HG02623 (cell line): ENCODE results near the gene APOD.
"Not testable (repeated sequence)": the region's sequence is repeated elsewhere in the genome, so short reads cannot be mapped to it uniquely, and the experiment has no call there.

Experiments used
- ATAC-seq: cut with Tn5 transposase; IDR thresholded peaks from one replicate; pipeline ENCODE4 v1.9.1; 2021; ENCODE audit warnings: moderate library complexity; ENCODE audit not compliant: unreplicated experiment

Gene APOD

DNA sequence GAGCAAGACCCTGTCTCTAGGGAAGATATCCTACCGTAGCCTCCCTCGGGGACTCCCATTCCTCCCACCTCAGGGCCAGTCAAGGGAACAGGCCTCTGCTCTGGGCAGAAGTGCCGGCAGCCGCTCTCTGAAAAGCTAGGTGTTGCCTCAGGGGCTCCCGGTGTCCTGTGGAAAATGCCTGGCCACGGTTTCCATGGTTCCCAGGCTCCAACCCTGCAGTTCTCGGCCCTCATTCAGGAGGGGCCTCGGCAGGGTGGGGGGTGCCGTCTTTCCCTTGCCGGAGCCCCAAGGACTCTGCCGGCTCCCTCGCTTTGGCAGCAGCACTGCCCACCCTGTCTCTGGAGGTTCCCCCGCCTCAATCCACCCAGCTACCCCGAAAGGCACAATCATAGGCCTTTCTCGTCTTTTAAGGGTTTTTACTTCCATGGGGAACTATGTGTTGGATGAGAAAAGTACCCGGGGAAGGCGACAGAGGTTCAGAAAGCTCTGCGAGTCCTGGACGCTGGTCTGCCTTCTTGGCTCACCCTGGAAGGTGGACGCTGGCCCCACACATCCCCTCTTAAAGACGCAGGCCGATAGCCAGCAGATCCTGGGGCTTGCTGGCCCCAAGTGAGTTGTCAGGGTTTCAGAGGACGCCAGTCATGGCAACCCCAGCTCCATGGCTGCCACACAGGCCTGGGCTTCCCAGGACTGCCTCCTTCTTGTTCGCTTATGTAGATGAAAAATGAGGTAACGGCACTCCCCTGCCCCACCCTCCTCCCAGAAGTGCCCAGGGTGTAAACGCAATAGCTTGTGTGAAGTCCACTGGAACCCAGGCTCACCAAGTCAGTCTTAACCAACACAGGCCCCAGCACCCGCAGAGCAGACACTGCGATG lies 34.3 kb upstream of the APOD start:
- not testable (repeated sequence) for ATAC-seq

GRCh38 chr3:195617134-195617533 lies 33.4 kb upstream of the APOD start:
- ATAC-seq = not testable (repeated sequence)

DNA sequence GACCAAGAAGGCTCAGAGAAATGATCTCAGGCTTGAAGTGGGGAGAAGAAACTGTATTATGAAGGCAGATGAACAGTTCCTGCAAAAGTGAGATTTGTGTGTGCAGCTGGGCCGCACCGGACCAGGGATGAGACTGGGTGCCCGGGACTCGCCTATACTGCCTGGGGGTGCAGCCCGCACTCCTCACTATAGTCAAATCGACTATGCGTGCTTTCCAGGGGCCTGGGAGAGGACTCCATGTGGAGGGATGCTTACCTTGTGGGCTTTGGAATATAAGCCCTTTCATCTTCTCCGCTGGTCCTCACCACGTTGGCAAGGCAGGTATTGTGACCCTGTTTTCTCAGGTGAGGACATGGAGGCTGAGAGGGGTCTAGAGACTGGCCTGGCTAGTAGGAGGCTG lies 32.9 kb upstream of the APOD start:
- no peak for ATAC-seq

GRCh38 chr3:195615952-195616537 lies 32.3 kb upstream of the APOD start:
- not testable (repeated sequence) for ATAC-seq

DNA sequence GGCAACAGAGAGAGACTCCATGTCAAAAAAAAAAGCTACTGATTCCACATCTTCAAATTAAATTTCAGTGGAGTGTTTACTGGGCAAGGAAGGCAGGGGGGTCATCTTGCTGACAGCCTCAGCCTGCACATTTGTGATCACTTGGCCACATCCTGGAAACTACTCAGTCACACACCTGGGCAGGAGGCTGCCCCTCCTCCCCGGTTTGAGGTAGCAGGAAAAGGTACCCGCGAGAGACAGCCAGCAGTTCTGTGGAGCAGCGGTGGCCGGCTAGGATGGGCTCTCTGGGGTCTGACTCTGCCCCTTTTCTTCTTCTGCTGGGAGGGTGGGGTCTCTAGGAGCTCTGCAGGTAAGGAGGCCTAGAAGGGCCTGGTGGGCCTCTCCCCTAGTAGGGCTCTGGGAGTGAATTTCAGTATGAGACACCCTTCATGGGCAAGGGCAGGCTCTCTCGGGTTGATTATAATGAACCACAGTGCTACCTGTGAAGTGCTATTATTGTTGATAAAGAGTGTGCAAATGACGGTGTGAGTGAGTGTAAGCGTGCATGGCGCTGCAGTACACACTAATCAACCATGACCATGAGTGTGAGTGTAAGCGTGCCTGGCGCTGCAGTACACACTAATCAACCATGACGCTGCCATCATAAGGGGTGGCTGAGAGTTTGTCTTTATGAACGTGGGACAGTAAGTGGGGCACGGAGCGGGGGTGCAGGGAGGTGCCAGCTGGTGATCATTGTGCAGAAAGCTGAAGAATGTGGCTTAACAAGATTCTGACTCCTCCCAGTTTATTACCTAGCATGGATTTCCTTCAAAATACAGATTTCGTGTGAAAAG lies 31.1 kb upstream of the APOD start:
- not testable (repeated sequence) for ATAC-seq

- no peak for ATAC-seq
Observed at GRCh38 chr3:195613468-195614069, 29.8 kb upstream of the APOD start.

- ATAC-seq = no peak
Observed at GRCh38 chr3:195612075-195612800, 28.5 kb upstream of the APOD start.

DNA sequence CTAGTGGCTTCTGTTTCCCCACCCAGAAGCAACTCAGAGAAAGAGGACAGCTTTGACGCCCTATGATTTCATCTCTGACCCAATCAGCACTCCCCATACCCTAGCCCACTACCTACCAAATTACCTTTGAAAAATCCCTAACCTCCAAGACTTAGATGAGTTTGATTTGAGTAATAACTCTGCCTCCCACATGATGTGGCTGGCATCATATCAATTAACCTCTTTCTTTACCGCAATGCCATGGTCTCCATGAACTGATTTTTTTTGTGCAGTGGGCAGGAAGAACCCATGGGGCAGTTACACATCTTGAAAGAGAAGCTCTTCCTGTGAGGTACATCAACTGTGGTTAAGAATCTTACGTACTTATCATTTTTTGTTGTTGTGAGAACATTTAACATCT lies 25.5 kb upstream of the APOD start:
- no peak for ATAC-seq

DNA sequence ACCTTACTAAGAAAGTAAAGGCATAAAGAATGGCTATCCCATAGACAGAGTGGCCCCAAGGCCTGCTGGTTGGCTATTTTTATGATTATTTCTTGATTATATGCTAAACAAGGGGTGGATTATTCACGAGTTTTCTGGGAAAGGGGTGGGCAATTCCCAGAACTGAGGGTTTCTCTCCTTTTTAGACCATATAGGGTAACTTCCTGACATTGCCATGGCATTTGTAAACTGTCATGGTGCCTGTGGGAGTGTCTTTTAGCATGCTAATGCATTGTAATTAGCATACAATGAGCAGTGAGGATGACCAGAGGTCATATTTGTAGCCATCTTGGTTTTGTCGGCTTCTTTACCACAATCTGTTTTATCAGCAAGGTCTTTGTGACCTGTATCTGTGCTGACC lies 18.0 kb upstream of the APOD start:
- ATAC-seq = not testable (repeated sequence)

- ATAC-seq = no peak
Observed at GRCh38 chr3:195601382-195601781, 17.6 kb upstream of the APOD start.

GRCh38 chr3:195599926-195600325 lies 16.2 kb upstream of the APOD start:
- ATAC-seq = not testable (repeated sequence)

GRCh38 chr3:195599516-195599915 lies 15.8 kb upstream of the APOD start:
- not testable (repeated sequence) for ATAC-seq

GRCh38 chr3:195597848-195598247 lies 14.1 kb upstream of the APOD start:
- ATAC-seq = no peak

GRCh38 chr3:195597229-195597628 lies 13.5 kb upstream of the APOD start:
- ATAC-seq = no peak

GRCh38 chr3:195596765-195597171 lies 13.0 kb upstream of the APOD start:
- no peak for ATAC-seq

DNA sequence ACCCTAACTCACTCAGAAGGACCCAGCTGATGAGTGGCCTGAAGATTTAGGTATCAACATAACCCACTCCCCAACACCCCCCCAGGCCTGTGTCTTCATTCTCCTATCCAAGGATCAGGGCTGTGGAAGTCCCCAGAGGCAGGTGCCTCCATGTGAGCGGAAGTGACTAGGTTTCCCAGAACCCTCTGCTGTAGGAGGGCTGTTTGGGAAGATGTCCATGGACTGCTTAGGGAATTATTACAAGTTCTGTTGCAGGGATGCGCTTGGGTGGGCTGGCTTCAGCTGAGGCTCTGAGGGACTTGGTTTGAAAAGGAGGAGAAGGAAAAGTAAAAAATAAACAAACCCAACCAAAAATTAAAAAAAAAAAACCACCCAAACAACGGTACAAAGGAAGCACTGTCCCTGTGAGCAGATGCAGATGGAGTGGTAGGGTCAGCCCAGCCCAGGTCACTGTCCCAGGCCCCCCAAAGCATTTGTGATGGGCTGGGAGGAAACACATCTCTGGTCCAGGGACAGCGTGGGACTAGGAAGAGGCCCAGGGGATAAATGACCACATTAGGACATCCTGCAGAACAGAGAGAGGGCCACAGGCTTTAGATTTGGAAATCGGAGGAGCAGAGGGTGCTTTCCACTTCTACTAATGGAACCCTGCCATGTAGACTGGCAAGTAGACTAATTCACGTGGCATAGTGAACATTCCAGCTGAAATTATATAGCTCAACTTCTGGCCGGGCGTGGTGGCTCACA lies 12.2 kb upstream of the APOD start:
- ATAC-seq = no peak

- ATAC-seq = no peak
Observed at GRCh38 chr3:195591852-195592251, 8.1 kb upstream of the APOD start.

DNA sequence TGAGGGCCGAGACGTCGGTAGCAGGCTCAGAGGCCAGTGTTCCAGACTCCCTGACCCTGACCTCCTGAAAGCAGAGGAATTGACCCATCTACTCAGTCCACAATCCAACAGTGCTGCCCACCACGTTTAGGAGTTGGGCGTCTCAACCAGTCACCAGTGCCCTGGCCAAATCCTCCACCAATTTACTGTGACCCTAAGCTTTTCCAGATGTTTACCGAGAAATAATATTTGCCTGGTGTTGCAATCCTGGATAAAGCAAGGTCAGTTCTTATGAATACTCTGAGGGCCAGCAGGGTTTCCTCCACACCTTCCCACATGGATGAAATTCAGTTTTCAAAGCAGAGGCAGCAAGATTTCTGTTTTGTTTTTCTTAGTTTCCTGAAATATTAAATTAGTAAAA lies 7.5 kb upstream of the APOD start:
- ATAC-seq = no peak

- ATAC-seq = not testable (repeated sequence)
Observed at GRCh38 chr3:195590381-195590780, 6.6 kb upstream of the APOD start.

DNA sequence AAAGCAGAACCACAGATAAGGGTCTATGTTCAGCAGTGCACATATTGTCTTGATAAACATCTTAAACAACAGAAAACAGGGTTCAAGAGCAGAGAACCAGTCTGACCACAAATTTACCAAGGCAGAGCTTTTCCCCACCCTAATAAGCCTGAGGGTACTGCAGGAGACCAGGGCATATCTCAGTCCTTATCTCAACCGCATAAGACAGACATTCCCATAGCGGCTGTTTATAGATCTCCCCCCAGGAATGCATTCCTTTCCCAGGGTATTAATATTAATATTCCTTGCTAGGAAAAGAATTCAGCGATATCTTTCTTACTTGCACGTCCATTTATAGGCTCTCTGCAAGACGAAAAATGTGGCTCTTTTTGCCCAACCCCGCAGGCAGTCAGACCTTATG lies 6.1 kb upstream of the APOD start:
- not testable (repeated sequence) for ATAC-seq
